Keratinocyte (primary cell): Measurements from ENCODE around the gene GARIN1A. TPM values are rescaled to one million over a fixed set of nuclear protein-coding genes. Genes with fewer than 3 reads are reported as not detected.

ENCODE experiments used
- DNase-seq: peaks from one replicate; pipeline ENCODE4 v3.0.0-alpha.2; 2011; ENCODE audit warnings: low read depth, missing footprints, low spot score
- FAIRE-seq: peaks from 2 replicates; lab custom pipeline; 2011; peaks lifted over from hg19 to GRCh38; lab: Jason Lieb, UNC
- H2AFZ ChIP-seq: 2 replicates; pipeline ENCODE4 v1.6.0; 2012; ENCODE audit warnings: low read length, control low read depth, inconsistent platforms; ENCODE audit not compliant: control insufficient read depth
- H3K27ac ChIP-seq: 2 replicates; pipeline ENCODE4 v1.5.1; 2011; ENCODE audit warnings: low read length; ENCODE audit not compliant: control insufficient read depth, insufficient read depth
- H3K27me3 ChIP-seq: 3 replicates; pipeline ENCODE4 v1.6.0; 2011; ENCODE audit warnings: low read length; ENCODE audit not compliant: control insufficient read depth, insufficient read depth; ENCODE audit errors: extremely low read depth
- H3K36me3 ChIP-seq, 2 experiments: 2 replicates in 1 of 2; 3 replicates in 1 of 2; pipeline ENCODE4 v1.5.1; 2011; ENCODE audit warnings: low read length in 2 of 2, mild to moderate bottlenecking in 1 of 2; ENCODE audit not compliant: control insufficient read depth in 2 of 2, insufficient read depth in 2 of 2; ENCODE audit errors: extremely low read depth in 1 of 2
- H3K4me1 ChIP-seq: 3 replicates; pipeline ENCODE4 v1.5.1; 2011; ENCODE audit warnings: low read length; ENCODE audit not compliant: control insufficient read depth, insufficient read depth; ENCODE audit errors: extremely low read depth
- H3K4me2 ChIP-seq: 3 replicates; pipeline ENCODE4 v1.6.0; 2011; ENCODE audit warnings: low read depth, low read length; ENCODE audit not compliant: control insufficient read depth, insufficient read depth; ENCODE audit errors: extremely low read depth
- H3K4me3 ChIP-seq, 3 experiments: fragments of 200-600 bp in 1 of 3; sonication (generic) in 1 of 3; 2 replicates in 2 of 3; 3 replicates in 1 of 3; pipeline ENCODE4 v1.5.1; 2011 to 2016; ENCODE audit warnings: low read length in 3 of 3, mild to moderate bottlenecking in 3 of 3, control low read depth in 2 of 3, inconsistent platforms in 1 of 3, low read depth in 1 of 3, mixed read lengths in 1 of 3, mixed run types in 1 of 3, moderate library complexity in 1 of 3; ENCODE audit not compliant: control insufficient read depth in 2 of 3, insufficient read depth in 2 of 3; ENCODE audit errors: extremely low read depth in 1 of 3
- H3K79me2 ChIP-seq: 2 replicates; pipeline ENCODE4 v1.6.0; 2012; ENCODE audit warnings: low read length; ENCODE audit not compliant: control insufficient read depth, insufficient read depth
- H3K9ac ChIP-seq: 3 replicates; pipeline ENCODE4 v1.6.0; 2011; ENCODE audit warnings: low read length; ENCODE audit not compliant: control insufficient read depth, insufficient read depth; ENCODE audit errors: extremely low read depth
- H3K9me1 ChIP-seq: 3 replicates; pipeline ENCODE4 v1.6.0; 2011; ENCODE audit warnings: low read length; ENCODE audit not compliant: control insufficient read depth, insufficient read depth; ENCODE audit errors: extremely low read depth
- H3K9me3 ChIP-seq: 2 replicates; pipeline ENCODE4 v1.5.1; 2012; ENCODE audit warnings: low read depth, low read length; ENCODE audit not compliant: control insufficient read depth
- H4K20me1 ChIP-seq: 3 replicates; pipeline ENCODE4 v1.6.0; 2011; ENCODE audit warnings: low read length; ENCODE audit not compliant: control insufficient read depth, insufficient read depth; ENCODE audit errors: extremely low read depth
- EZH2 ChIP-seq: IDR thresholded peaks from one replicate; pipeline ENCODE4 v1.6.1; 2012; ENCODE audit warnings: inconsistent platforms, mild to moderate bottlenecking, low read length, moderate library complexity
- dilution Hi-C: fragments of 300-500 bp; cut with MboI; formaldehyde crosslinking; loops from one replicate; pipeline ENCODE4 v1.7.0; 2020; ENCODE audit warnings: low sequenced_read_pairs; ENCODE audit not compliant: extremely low pct_ligation_motif_present
- polyA plus RNA-seq, 5 experiments: library from polyadenylated mRNA; depleted of rRNA in 3 of 5; stranded (reverse) in 3 of 5; stranded (forward) in 1 of 5; unstranded in 1 of 5; fragments of >200 nt; gene quantifications; 1 replicate in 1 of 5; 2 replicates in 3 of 5; 3 replicates in 1 of 5; pipeline versions ENCODE4 v1.2.1 to v1.2.3, GENCODE V29; 2011 to 2012; ENCODE audit warnings: missing spikeins in 2 of 5, low read depth in 1 of 5, low replicate concordance in 1 of 5
- TF ChIP-seq, protein P1 (sequence below), 3 experiments: IDR thresholded peaks in 1 of 3; conservative IDR thresholded peaks in 1 of 3; optimal IDR thresholded peaks in 1 of 3; 2 replicates in 2 of 3; 3 replicates in 1 of 3; pipeline versions ENCODE3 to v1.5.1; 2011; ENCODE audit warnings: low read length in 3 of 3, mild to moderate bottlenecking in 3 of 3, moderate library complexity in 2 of 3, control low read depth in 1 of 3, inconsistent platforms in 1 of 3; ENCODE audit not compliant: insufficient read depth in 2 of 3; ENCODE audit errors: extremely low read depth in 1 of 3

GARIN1A gene
- polyA plus RNA-seq, 1 donor (not counting 4 experiments of a cell fraction or from before 2014, with no cell fraction given), result 0.69 TPM

GRCh38 chr7:128665057-128665456 lies 7.0 kb upstream of the GARIN1A start:
- Histone ChIP-seq H3K27me3 (no peaks in the 10 kb centered on the region), H3K9ac (no peak overlapping the region), H3K9me3 (no peaks in the 10 kb centered on the region), H3K79me2 (no peaks in the 10 kb centered on the region), H3K4me2 (no peak overlapping the region), H3K4me1 (no peaks in the 10 kb centered on the region), H3K36me3 (no peaks in the 10 kb centered on the region), H3K9me1 (no peaks in the 10 kb centered on the region), H3K27ac (no peak overlapping the region), H2AFZ (no peak overlapping the region), H4K20me1 (no peaks in the 10 kb centered on the region), H3K4me3 (no peak overlapping the region)
- DNase-seq, result no peak
- TF ChIP-seq, protein P1, sequence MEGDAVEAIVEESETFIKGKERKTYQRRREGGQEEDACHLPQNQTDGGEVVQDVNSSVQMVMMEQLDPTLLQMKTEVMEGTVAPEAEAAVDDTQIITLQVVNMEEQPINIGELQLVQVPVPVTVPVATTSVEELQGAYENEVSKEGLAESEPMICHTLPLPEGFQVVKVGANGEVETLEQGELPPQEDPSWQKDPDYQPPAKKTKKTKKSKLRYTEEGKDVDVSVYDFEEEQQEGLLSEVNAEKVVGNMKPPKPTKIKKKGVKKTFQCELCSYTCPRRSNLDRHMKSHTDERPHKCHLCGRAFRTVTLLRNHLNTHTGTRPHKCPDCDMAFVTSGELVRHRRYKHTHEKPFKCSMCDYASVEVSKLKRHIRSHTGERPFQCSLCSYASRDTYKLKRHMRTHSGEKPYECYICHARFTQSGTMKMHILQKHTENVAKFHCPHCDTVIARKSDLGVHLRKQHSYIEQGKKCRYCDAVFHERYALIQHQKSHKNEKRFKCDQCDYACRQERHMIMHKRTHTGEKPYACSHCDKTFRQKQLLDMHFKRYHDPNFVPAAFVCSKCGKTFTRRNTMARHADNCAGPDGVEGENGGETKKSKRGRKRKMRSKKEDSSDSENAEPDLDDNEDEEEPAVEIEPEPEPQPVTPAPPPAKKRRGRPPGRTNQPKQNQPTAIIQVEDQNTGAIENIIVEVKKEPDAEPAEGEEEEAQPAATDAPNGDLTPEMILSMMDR (optimal IDR thresholded peaks at IDR 0.05 in 1 of 3, IDR thresholded peaks at IDR 0.05 in 1 of 3, conservative IDR thresholded peaks at IDR 0.05 in 1 of 3; ENCODE audit: extremely low read depth in 1 of 3, insufficient read depth in 2 of 3, low read length in 3 of 3), result no peak
- TF ChIP-seq EZH2, result no peak
- FAIRE-seq, result no peak
- dilution Hi-C loops, result no loop called here

- Histone ChIP-seq H4K20me1 (no peaks in the 10 kb centered on the region), H2AFZ (no peak overlapping the region), H3K4me3 (no peak overlapping the region), H3K9me3 (no peaks in the 10 kb centered on the region), H3K27me3 (no peaks in the 10 kb centered on the region), H3K9ac (no peak overlapping the region), H3K27ac (no peak overlapping the region), H3K79me2 (no peaks in the 10 kb centered on the region), H3K36me3 (no peaks in the 10 kb centered on the region), H3K4me1 (no peaks in the 10 kb centered on the region), H3K9me1 (no peaks in the 10 kb centered on the region), H3K4me2 (no peak overlapping the region)
- dilution Hi-C loops, result no loop called here
- DNase-seq (no peak), FAIRE-seq (no peak)
- TF ChIP-seq EZH2, result no peak
- TF ChIP-seq, protein P1 (optimal IDR thresholded peaks at IDR 0.05 in 1 of 3, IDR thresholded peaks at IDR 0.05 in 1 of 3, conservative IDR thresholded peaks at IDR 0.05 in 1 of 3; ENCODE audit: extremely low read depth in 1 of 3, insufficient read depth in 2 of 3, low read length in 3 of 3), result no peak
These were observed 5.9 kb upstream of the GARIN1A start for GRCh38 chr7:128666200-128666599.
